Nucleus accumbens (tissue), 56 donors: Measurements from ENCODE around the gene PDE5A.
"Not testable (repeated sequence)": the region's sequence is repeated elsewhere in the genome, so short reads cannot be mapped to it uniquely, and the experiment has no call there.

Source experiments
- DNase-seq, 56 donors: peaks; one replicate each; lab custom pipeline; 2025; lab: John Stamatoyannopoulos, UW

Gene PDE5A

GRCh38 chr4:119647558-119647957, 19.0 kb upstream of the PDE5A start:
- DNase-seq, result no peak

DNA sequence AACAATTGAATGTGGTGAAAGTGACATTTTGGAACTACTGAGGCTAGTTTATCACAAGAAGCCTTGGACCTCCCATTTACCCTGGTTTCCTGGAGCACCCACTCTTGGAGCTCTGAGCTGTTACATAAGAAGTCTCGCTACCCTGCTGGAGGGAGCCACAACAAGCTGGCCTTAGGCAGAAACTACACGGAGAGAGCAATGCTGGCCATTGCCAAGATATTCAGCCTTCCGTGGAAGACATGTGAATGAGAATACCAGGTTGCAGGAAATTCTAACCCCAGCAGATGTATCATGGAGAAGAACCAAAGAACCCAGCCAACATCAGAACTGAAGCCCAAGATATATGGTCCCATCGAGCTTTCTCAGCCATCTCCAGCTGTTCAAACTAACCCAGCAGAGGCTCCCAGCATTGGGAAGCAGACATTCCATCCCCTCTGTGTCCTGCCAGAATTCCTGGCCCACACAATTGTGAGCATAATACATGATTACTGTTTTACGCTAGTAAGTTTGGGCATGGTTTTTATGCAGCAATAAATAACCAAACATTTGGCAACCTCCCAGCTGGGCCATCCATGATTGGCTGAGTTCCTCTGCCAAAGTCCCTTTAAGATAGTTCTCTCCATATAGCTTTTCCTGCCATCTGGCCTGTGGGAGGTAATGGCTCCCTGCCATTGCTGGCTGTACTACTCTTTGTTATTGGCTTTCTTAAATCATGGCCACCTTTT, 17.9 kb upstream of the PDE5A start:
- DNase-seq, result peak in 3 of 56 donors; percentile 5 to 35 (median 8)

DNA sequence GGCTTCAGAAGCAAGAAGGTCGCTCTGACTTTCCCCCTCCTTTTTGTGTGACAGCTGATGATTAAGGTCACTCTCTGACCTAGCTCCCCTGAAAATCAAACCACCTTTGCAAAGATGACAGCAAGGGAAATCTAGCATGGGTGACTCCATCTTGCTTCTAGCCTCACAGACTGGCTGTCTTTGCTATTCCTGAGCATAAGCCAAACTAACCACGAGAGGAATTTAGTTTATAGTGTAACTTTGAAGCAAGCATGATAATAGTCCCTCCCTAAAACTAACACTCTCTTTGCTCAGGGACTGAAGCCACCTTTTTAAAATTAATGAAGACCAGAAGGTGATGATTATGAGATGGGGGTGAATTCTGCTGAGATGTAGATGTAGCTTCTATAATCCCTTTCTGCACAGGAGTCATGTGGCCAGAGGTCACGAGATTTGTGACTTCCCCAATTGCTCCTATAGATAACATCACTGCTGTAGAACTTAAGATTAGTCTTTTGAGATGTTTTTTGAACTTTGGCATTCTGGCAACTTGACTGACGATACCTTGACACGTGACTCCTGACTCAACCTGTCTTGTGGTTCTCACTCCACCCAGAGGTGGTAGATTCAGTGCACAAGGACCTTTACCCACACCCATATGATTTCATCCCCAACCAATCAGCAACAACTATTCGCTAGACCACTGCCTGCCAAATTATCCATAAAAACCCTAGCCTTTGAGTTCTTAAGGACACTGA, 14.9 kb upstream of the PDE5A start:
- no peak for DNase-seq

DNA sequence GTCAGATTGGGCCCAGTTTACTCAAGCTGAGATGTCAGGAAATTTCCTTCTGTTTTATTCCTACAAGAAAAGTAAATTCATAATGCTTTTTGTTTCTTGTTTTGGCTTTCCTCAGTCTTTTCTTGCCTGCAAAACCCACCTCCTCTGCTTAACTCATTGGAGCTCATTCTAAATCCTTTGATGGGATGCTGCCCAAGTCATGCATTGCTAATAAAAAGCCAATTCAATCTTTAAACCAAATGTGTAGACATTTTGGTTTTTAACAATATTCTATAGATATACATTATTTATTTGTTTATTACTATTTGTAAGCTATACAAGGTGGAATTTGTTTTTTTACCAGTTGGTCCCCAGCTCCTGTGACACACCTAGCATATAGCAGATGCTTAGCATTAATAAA, 13.2 kb upstream of the PDE5A start:
- DNase-seq, result no peak

- DNase-seq, result no peak
Observed at GRCh38 chr4:119638359-119638758, 9.8 kb upstream of the PDE5A start.

DNA sequence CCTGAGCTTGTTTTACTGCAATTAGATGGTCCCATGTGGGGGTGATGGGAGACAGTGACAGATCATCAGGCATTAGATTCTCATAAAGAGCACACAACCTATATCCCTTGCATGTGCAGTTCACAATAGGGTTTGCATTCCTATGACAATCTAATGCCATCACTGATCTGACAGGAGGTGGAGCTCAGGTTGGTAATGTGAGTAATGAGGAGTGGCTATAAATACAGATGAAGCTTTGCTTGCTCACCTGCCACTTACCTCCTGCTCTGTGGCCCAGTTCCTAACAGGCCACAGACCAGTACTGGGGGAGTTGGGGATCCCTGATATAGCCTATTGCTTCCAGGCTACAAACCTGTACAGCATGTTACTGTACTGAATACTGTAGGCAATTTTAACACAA, 8.2 kb upstream of the PDE5A start:
- not testable (repeated sequence) for DNase-seq

DNA sequence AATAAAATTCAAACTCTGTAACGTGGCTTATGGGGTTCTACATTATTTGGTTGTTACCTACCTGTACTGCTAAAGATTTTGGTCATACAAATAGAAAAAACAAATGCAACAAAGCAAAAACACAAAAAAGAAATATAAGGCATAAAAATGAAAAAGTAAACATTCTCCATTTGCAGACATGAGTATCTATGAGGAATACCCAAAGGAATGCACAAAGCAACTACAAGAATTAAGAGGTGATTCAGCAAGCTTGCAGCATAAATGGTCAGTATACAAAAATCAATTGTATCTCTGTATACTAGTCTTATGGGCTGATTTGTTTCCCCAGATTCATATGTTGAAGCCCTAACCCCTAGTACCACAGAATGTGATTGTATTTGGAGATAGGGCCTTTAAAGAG, 3.6 kb upstream of the PDE5A start:
- DNase-seq, result no peak

DNA sequence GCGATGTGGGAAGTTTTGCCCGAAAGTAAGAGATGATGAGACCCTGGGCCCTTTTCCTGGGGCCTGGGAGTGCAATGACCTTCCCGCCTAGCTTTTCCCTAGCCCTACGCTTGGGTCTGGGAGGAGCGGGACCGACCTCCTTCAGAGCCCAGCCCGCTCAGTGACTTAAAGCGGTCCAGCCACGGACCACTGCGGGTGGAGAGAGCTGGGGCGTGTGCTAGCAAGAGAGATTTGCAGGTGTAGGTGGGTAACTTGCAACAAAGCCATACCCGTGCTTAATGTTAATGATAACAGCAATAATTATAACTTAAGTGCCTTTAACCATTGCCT, 503 bp upstream of the PDE5A start:
- DNase-seq, result no peak

DNA sequence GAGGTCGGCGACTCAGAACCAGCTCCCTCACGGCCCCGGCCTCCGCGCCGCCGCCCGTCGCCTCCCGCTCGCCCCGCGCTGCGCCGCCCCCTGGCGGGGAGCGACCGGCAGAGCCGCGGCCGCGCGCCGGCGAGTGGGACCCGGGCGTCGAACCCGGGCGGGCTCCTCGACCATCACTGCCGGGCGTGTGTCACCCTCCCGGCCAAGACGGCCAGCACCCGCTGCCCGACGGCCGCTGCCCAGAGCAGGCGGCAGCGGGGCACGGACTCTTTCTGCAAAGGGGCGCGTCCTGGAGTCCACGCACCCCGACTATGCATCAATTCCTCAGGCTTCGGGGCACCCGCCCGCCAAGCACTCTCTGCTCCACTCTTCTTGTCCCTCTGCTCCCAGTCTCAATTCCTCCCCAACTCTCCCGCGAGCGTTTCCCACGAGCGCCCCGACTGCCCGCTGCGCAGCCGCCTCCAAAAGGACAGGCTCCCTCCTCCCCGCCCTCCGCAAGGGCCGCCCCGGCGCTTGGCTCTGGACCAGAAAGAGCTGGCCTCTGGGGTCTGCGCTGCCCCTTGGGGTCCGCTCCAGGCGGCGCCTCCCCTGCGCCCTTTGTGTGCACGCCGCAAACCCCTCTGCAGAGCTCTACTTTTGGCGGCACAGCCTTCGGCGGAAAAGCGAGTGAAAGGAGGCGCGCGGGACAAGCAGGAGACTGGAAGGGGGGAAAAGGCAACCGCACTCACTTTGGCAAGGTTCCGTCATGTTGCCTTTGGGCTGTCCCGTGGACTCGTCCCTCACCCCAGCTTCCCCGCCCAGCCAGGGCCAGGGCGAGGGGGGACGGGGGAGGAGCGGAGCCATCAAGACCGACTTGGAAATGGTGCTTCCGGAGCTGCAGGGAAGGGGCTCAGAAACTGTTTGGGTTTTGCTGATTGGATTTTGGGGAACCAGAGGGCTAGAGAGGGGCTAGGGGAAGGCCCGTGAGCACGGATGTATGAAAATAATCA, 1.0 kb downstream of the PDE5A start:
- peak in 21 of 56 donors; percentile 2 to 45 (median 12) for DNase-seq

- peak in 1 of 56 donors; percentile 24 for DNase-seq
Observed at GRCh38 chr4:119626943-119627266, 1.7 kb downstream of the PDE5A start.

- DNase-seq, result no peak
Observed at GRCh38 chr4:119626420-119626819, 2.2 kb downstream of the PDE5A start.

DNA sequence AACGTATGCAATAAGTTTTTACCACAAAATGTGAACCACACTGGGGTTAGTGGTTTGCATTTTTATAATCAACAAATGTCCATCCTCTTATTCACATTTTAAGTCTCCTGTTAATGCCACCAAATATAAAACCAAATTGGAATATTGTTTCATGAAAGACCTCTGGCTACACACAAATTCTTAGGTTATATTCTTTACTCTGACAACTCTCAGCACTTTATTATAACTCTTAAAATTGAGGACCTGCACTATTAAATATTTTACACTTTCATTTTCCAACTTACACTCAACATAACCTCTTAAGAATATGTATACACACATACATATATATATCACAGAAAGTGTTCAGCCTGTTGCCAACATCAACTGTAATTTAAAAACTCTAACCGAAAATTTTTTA, 2.8 kb downstream of the PDE5A start:
- DNase-seq, result no peak

DNA sequence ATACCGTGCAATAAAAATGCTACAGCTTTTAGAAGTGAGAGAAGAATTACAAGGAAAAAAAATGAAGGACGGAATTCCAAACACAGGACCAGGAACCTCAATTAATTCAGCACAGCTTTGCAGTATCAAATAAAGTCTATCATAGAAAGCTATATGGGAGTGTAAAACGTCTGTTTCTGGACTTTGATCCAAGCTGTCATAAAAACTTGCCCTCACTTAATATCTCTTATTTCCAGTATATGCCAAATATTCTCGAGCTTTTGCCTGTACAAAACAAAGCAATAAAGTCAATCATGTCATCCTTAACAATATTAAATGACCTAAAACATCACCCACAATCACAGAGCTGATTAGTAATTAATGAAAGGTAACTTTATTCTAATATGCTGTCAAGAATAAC, 4.2 kb downstream of the PDE5A start:
- DNase-seq, result no peak

DNA sequence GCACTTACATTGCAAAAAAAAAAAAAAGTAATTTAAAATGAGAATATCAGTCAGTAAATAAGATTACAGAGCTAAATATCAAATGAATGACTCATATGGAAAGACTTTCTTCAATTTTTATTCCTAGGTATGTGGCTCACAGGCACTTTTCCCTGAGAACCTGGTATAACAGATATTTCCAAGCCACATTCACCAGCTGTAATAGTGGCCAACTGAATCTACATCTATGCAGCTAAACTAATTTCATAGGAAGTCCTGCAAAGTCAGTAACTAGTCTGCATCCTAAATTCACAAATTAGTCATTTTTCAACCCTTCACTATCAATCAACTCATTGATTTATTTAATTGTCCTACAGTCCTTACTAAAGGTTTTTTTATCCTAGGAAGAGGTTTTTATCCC, 5.6 kb downstream of the PDE5A start:
- DNase-seq, result no peak

DNA sequence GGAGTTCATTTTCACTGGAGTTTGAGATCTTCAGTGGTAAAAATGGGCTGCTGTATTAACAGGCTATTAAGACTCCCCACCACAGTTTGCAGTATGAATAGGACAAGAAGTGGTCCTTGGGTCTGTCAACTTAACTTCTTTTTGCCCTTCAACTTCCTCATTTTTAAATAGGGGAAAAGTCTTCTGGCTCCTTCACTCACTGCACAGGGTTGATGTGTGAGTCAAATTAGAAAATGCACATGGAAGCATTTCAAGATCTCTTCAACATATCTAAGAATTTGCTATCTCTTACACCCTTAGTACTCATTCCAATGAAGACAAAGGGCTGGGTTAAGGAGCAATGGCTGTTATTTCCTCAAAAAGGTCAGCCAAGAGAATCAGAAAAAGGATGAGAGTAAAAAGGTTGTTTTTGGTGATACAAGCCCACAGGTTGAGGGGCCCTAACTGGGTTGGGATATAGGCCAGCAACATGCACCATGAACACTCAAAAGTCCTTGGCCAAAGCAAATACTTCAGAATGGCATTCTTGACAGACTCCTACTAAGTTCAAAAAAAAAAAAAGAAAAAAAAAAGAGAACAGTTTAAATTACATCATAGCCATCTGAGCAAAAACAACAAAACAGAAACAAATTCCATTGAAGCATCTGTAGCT, 13.4 kb downstream of the PDE5A start:
- no peak for DNase-seq

GRCh38 chr4:119604266-119604665, 24.3 kb downstream of the PDE5A start:
- DNase-seq, result no peak

- no peak for DNase-seq
Observed at GRCh38 chr4:119602366-119602765, 26.2 kb downstream of the PDE5A start.

DNA sequence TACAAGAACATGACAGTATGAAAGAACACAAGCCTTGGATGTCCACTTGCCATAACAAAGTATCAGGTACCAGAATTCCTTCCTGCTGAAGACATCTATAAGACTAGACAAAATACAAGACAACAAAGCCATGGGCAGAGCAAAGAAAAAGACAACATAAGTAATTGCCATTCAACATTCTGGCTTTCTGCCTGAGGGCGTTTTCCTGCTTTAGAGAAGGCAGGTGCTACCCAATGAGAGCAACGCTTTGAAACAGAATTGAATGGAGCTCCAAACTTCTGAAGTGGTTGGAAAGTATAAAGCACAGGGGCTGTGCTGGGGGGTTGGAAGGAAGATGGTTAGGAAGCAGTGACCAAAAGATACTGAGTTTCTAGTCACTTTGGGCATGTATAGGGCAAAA, 30.1 kb downstream of the PDE5A start:
- no peak for DNase-seq

GRCh38 chr4:119597377-119597776, 31.2 kb downstream of the PDE5A start:
- no peak for DNase-seq

DNA sequence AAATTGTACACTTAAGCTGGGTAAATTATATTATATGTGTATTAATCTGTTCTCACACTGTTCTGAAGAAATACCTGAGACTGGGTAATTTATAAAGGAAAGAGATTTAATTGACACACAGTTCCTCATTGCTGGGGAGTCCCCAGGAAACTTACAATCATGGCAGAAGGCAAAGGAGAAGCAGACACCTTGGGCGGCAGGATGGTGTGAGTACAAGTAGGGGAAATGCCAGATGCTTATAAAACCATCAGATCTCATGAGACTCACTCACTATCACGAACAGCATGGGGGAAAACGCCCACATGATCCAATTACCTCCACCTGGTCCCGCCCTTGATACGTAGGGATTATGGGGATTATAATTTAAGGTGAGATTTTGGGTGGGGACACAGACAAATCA, 34.9 kb downstream of the PDE5A start:
- no peak for DNase-seq

DNA sequence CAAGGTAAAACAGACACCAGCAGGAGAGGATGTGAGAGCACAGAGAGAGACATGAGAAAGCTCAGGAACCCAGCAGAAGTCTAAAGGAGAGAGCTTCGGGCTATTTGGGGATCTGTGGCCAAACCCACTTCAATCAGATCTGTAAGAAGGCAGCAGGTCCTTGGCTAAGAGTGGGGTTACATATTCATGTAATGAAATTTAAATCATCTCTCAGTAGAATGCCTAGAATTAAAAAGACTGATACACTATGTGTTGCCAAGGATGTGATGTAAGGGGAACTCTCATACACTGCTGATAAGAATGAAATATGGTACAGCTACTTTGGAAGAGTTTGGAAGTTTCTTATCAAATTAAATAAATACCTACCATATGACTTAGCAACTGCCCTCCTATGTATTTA, 35.8 kb downstream of the PDE5A start:
- no peak for DNase-seq
